ENCODE results near the gene USP9X.
"Not testable (repeated sequence)": the region's sequence is repeated elsewhere in the genome, so short reads cannot be mapped to it uniquely, and the experiment has no call there.

The USP9X gene

GRCh38 chrX:41192880-41193279 lies 107.6 kb downstream of the USP9X start:
- no peak for FAIRE-seq

GRCh38 chrX:41198410-41198809 lies 113.2 kb downstream of the USP9X start:
- no peak for FAIRE-seq

- FAIRE-seq = no peak
These were observed 115.5 kb downstream of the USP9X start for GRCh38 chrX:41200785-41201184.

GRCh38 chrX:41209853-41210252 lies 124.6 kb downstream of the USP9X start:
- no peak for FAIRE-seq

- FAIRE-seq = no peak
These were observed 139.4 kb downstream of the USP9X start for GRCh38 chrX:41224605-41225004.

GRCh38 chrX:41233988-41234387 lies 148.7 kb downstream of the USP9X start:
- FAIRE-seq = no peak

- not testable (repeated sequence) for FAIRE-seq
These were observed 149.2 kb downstream of the USP9X start for GRCh38 chrX:41234471-41234870.

GRCh38 chrX:41234962-41235361 lies 149.7 kb downstream of the USP9X start:
- no peak for FAIRE-seq

- peak; percentile 58 for FAIRE-seq
These were observed 151.4 kb downstream of the USP9X start for GRCh38 chrX:41236629-41237028.

- no peak for FAIRE-seq
These were observed 155.3 kb downstream of the USP9X start for GRCh38 chrX:41240509-41240908.

GRCh38 chrX:41241962-41242361 lies 156.7 kb downstream of the USP9X start:
- FAIRE-seq = no peak

GRCh38 chrX:41245641-41246040 lies 160.4 kb downstream of the USP9X start:
- peak; percentile 99 for FAIRE-seq

GRCh38 chrX:41250867-41251266 lies 165.6 kb downstream of the USP9X start:
- no peak for FAIRE-seq

- FAIRE-seq = no peak
These were observed 172.6 kb downstream of the USP9X start for GRCh38 chrX:41257801-41258200.

GRCh38 chrX:41258226-41258625 lies 173.0 kb downstream of the USP9X start:
- no peak for FAIRE-seq

- no peak for FAIRE-seq
These were observed 173.6 kb downstream of the USP9X start for GRCh38 chrX:41258871-41259270.

GRCh38 chrX:41259516-41259915 lies 174.3 kb downstream of the USP9X start:
- no peak for FAIRE-seq

GRCh38 chrX:41265615-41266014 lies 180.4 kb downstream of the USP9X start:
- no peak for FAIRE-seq

GRCh38 chrX:41273638-41274037 lies 188.4 kb downstream of the USP9X start:
- FAIRE-seq = no peak

GRCh38 chrX:41275661-41276609 lies 190.7 kb downstream of the USP9X start:
- FAIRE-seq = no peak

- FAIRE-seq = no peak
These were observed 191.6 kb downstream of the USP9X start for GRCh38 chrX:41276661-41277506.

GRCh38 chrX:41282307-41282706 lies 197.1 kb downstream of the USP9X start:
- FAIRE-seq = not testable (repeated sequence)

- FAIRE-seq = not testable (repeated sequence)
These were observed 200.7 kb downstream of the USP9X start for GRCh38 chrX:41285928-41286327.
